ENCODE measurements around the gene MAPKAP1.

MAPKAP1 gene

DNA sequence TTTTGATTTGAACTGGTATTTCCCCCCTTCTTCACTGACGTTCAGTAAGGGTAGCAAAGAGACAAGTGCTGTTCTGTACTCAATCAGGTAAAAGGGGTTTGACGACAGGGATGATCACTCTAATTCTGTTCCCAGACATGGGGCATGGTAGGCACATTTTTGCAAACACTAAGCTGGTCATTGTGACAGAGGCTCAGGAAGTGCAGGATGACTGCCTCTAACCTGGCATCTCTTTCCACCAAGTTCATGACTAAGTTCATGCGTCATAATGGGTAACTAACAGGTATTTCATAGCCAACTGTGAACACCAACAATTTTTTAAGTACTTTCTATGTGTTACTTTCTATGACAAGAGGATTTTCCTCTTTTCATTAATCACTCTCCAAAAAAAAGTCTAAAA lies 166.5 kb downstream of the MAPKAP1 start:
- TF ChIP-seq, protein P1, sequence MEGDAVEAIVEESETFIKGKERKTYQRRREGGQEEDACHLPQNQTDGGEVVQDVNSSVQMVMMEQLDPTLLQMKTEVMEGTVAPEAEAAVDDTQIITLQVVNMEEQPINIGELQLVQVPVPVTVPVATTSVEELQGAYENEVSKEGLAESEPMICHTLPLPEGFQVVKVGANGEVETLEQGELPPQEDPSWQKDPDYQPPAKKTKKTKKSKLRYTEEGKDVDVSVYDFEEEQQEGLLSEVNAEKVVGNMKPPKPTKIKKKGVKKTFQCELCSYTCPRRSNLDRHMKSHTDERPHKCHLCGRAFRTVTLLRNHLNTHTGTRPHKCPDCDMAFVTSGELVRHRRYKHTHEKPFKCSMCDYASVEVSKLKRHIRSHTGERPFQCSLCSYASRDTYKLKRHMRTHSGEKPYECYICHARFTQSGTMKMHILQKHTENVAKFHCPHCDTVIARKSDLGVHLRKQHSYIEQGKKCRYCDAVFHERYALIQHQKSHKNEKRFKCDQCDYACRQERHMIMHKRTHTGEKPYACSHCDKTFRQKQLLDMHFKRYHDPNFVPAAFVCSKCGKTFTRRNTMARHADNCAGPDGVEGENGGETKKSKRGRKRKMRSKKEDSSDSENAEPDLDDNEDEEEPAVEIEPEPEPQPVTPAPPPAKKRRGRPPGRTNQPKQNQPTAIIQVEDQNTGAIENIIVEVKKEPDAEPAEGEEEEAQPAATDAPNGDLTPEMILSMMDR (IDR thresholded peaks at IDR 0.05) = no peak

DNA sequence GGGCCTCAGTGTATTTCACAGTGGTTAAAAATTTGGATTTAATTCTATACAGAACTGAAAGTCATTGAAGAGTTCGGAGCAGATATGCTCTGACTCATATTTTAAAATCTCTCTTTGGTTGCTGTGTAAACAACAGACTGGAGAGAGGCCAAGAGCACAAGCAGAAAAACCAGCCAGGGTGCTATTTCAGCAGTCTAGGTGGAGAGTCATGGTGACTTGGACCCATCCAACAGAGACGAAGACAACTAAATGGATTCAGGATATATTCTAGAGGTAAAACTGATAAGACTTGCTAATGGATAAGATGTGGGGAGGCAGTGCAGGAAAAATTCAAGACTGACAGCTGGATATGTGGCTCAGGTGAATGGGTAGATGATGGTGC lies 168.9 kb downstream of the MAPKAP1 start:
- TF ChIP-seq, protein P1 (IDR thresholded peaks at IDR 0.05) = no peak

DNA sequence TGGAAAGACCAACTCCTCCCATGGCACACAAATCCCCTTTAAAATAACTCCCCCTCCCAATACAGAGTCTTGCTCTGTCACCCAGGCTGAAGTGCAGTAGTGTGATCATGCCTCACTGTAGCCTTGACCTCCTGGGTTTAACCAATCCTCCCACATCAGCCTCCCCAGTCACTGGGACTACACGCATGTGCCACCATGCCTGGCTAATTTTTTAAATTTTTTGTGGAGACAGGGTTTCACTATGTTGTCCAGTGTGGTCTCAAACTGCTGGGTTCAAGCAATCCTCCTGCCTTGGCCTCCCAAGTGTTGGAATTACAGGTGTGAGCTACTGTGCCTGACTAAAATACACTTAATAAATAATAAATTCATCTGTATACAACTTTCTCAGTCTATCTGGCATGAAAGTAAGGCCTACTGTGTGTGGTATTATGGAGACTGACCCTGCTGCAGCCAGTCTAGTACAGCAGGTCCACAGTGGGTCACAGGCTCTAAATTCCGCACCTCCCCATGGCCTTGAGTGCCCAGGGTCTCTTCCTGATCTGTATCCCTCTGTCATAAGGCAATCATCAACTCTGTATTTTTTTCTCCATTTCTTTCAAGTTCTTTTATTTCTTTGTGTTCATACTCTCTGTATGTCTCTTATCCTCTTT lies 169.4 kb downstream of the MAPKAP1 start:
- TF ChIP-seq, protein P1 (IDR thresholded peaks at IDR 0.05) = no peak

DNA sequence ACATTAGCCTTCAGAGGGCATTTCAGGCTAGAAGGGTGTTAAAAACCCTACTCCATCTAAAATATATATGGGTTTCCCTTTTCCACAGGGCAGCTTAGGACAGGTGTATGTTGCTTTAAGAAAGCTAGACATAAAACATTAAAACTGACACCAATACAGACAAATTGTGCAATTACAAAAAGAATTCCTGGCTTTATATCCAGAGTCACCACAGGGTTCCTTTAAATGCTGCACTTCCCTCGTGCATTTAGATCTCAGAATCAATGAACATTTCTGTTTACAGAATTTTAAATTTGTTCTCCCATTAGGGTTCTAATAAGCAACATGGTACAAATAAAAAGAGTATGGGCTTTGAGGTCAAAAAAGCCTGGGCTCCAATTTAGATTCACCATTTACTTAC lies 170.2 kb downstream of the MAPKAP1 start:
- TF ChIP-seq, protein P1 (IDR thresholded peaks at IDR 0.05) = no peak

DNA sequence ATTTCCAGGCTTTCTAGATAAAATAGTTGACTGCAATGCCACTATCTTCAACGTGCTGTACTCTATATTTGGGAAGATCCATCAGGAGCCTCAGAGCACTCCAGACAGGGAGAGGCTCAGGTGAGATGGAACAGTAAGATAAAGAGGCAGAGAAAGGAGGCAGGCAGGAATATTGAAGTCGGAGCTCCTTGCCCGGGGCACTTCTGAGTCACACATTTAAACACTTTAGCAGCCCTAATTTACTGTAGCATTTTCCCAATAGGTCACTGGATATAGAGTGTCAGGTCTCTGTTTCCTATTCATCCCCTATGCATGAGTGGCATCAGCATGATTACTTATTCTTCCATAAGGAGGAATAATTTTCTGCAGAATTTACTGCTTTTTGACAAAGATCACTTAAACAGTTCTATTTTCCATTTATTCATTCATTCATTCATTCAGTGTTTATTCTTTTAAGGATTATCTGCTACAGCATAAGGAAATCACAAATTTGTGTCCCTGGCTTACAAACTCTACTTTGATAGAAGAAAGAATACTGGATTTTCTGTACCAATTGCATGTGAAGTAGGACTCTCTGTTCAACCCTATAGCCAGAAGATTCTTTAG lies 170.7 kb downstream of the MAPKAP1 start:
- TF ChIP-seq, protein P1 (IDR thresholded peaks at IDR 0.05) = no peak

DNA sequence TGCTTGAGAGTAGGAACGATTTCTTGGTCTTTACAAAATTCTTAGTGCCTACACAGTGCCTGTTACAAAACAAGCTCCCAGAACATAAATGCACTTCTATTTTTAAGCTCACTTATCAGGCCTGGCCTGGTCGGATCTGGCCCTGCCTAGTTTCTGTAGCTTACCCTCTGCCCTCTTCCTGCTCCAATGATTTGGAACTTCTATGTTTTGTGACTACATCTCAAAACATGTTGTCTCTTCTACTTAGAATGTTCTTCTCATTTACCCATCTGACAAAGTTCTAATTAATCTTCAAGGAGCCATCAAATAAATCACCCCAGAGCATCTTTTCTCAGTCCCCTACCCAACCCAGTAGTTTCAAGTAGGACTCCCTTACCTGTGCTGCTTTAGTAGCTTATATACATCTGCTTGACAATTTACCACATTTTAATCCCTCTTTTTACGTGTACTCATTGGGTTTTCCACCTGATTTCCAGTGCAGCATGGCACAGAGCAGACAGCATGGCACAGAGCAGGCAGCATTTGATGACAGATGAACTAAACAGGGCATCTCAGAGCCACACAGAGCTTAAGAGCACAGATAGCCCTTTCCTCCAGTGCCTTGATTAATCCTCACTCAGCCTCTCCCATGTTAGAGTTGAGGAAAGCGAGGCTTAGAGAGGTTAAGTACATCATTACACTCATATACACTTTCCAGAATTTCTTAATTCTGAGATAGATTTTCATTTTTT lies 171.9 kb downstream of the MAPKAP1 start:
- TF ChIP-seq, protein P1 (IDR thresholded peaks at IDR 0.05) = no peak

DNA sequence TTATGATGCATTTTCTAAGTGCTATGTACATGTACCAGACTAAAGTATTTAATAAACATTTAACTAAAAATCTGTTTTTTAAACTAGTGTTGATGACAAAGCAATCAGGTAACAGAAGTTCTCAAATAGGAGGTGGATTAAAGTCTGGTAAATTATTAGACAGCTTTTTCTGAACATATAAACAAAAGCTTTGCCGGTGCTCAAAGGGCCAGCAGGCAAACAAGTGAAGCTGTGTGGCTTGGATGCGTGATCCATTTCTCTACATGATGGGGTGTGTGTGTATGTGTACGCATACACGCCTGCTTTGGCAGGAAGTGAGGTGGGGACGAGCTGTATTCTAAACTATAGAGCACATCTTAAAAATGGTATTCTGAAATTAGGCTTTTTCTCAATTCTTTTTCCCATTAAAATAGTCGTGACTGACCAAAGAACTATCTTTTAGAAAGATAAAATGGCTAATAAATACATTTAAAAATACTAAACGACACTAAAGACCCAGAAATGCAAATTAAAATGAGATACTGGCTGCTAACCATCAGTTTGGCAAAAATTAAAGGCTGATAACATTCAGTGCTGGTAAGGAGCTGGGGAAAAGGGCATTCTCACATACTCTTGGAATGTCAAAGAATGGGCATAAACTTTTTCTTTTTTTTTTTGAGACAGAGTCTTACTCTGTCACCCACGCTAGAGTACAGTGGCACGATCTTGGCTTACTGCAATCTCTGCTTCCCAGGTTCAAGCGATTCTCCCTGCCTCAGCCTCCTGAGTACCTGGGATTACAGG lies 174.0 kb downstream of the MAPKAP1 start:
- TF ChIP-seq, protein P1 (IDR thresholded peaks at IDR 0.05) = no peak
